IMR-90 (cell line): ENCODE measurements around the gene DOCK7. TPM values are rescaled to one million over a fixed set of nuclear protein-coding genes. Genes with fewer than 3 reads are reported as not detected.

Experiments used
- ATAC-seq: fragments of 200-7000 bp; cut with Tn5 transposase; 2 replicates; pipeline ENCODE4 v1.9.1; 2020; ENCODE audit warnings: low read depth, mild to moderate bottlenecking, moderate library complexity
- BruUV-seq: library from RNA; stranded (reverse); fragments of 400-500 nt; replicated peaks from 2 replicates; lab custom pipeline; 2021; lab: Mats Ljungman, UMichigan
- CTCF ChIA-PET: fragments of 300-600 bp; formaldehyde crosslinking; extraction: SDS; loops from one replicate; lab custom pipeline; 2021; ENCODE audit warnings: antibody characterized with exemption; lab: Yijun Ruan, JAX
- POLR2A ChIA-PET: fragments of 300-600 bp; sonication (Branson Sonifier 250); formaldehyde crosslinking; loops from one replicate; lab custom pipeline; 2022; ENCODE audit warnings: antibody characterized with exemption; ENCODE audit not compliant: unreplicated experiment; lab: Charles Lee
- DNase-seq: peaks from one replicate; pipeline ENCODE4 v3.0.0; 2013
- H2AFZ ChIP-seq: replicated peaks from 2 replicates; pipeline ENCODE3; 2013; ENCODE audit warnings: low read length, mild to moderate bottlenecking; ENCODE audit not compliant: poor library complexity
- H2AK5ac ChIP-seq: 2 replicates; pipeline ENCODE4 v1.6.1; 2013; ENCODE audit warnings: low read depth, low read length, inconsistent platforms
- H2AK9ac ChIP-seq: replicated peaks from 2 replicates; pipeline ENCODE3; 2013; ENCODE audit warnings: mild to moderate bottlenecking, low read depth, low read length, moderate library complexity; ENCODE audit not compliant: poor library complexity
- H2BK120ac ChIP-seq: 2 replicates; pipeline ENCODE4 v1.6.1; 2013; ENCODE audit warnings: low read depth, low read length, inconsistent platforms
- H2BK15ac ChIP-seq: 3 replicates; pipeline ENCODE4 v1.6.1; 2013; ENCODE audit warnings: low read depth, low read length, inconsistent platforms
- H2BK20ac ChIP-seq: 2 replicates; pipeline ENCODE4 v1.6.1; 2013; ENCODE audit warnings: low read depth, mild to moderate bottlenecking, inconsistent platforms, low read length, moderate library complexity
- H2BK5ac ChIP-seq: 2 replicates; pipeline ENCODE4 v1.6.1; 2013; ENCODE audit warnings: mild to moderate bottlenecking, low read depth, low read length, inconsistent platforms; ENCODE audit not compliant: poor library complexity, severe bottlenecking
- H3K14ac ChIP-seq: replicated peaks from 2 replicates; pipeline ENCODE4 v1.6.1; 2013; ENCODE audit warnings: low read depth, low read length, inconsistent platforms
- H3K18ac ChIP-seq: 2 replicates; pipeline ENCODE4 v1.6.1; 2013; ENCODE audit warnings: low read depth, low read length, control low read depth
- H3K23ac ChIP-seq: 2 replicates; pipeline ENCODE4 v1.6.1; 2013; ENCODE audit warnings: low read depth, low read length, inconsistent platforms
- H3K27ac ChIP-seq: 2 replicates; pipeline ENCODE4 v1.5.1; 2013; ENCODE audit warnings: mild to moderate bottlenecking, control low read depth, low read length; ENCODE audit not compliant: insufficient read depth
- H3K27me3 ChIP-seq: 2 replicates; pipeline ENCODE4 v1.6.1; 2013; ENCODE audit warnings: low read length; ENCODE audit not compliant: control insufficient read depth, insufficient read depth
- H3K36me3 ChIP-seq: 2 replicates; pipeline ENCODE4 v1.6.1; 2013; ENCODE audit warnings: low read length, mixed read lengths; ENCODE audit not compliant: control insufficient read depth, insufficient read depth
- H3K4ac ChIP-seq: 2 replicates; pipeline ENCODE4 v1.6.1; 2013; ENCODE audit warnings: low read depth, low read length, inconsistent platforms
- H3K4me1 ChIP-seq: 2 replicates; pipeline ENCODE4 v1.6.1; 2013; ENCODE audit warnings: low read length, mixed read lengths; ENCODE audit not compliant: control insufficient read depth, insufficient read depth
- H3K4me2 ChIP-seq: 2 replicates; pipeline ENCODE4 v1.6.1; 2013; ENCODE audit warnings: low read depth, mild to moderate bottlenecking, control low read depth, low read length, moderate library complexity
- H3K4me3 ChIP-seq: 2 replicates; pipeline ENCODE4 v1.5.1; 2013; ENCODE audit warnings: low read depth, mild to moderate bottlenecking, control low read depth, low read length, moderate library complexity; ENCODE audit not compliant: insufficient read depth
- H3K56ac ChIP-seq: 2 replicates; pipeline ENCODE4 v1.6.1; 2013; ENCODE audit warnings: low read length, inconsistent platforms; ENCODE audit not compliant: insufficient read depth; ENCODE audit errors: extremely low read depth
- H3K79me1 ChIP-seq, 2 experiments: 2 replicates each; pipeline ENCODE4 v1.6.1; 2013; ENCODE audit warnings: low read length in 2 of 2, inconsistent platforms in 1 of 2, low read depth in 1 of 2
- H3K9ac ChIP-seq: 2 replicates; pipeline ENCODE4 v1.6.1; 2013; ENCODE audit warnings: low read depth, low read length, control low read depth
- H3K9me1 ChIP-seq: 2 replicates; pipeline ENCODE4 v1.6.1; 2013; ENCODE audit warnings: low read length, inconsistent platforms; ENCODE audit not compliant: insufficient read depth
- H3K9me3 ChIP-seq: 2 replicates; pipeline ENCODE4 v1.6.1; 2013; ENCODE audit warnings: low read length; ENCODE audit not compliant: control insufficient read depth, insufficient read depth
- H4K20me1 ChIP-seq: 2 replicates; pipeline ENCODE4 v1.6.1; 2013; ENCODE audit warnings: low read length, inconsistent platforms; ENCODE audit not compliant: insufficient read depth
- H4K5ac ChIP-seq: 2 replicates; pipeline ENCODE4 v1.6.1; 2013; ENCODE audit warnings: mild to moderate bottlenecking, low read depth, low read length, control low read depth
- H4K8ac ChIP-seq, 2 experiments: 2 replicates each; pipeline ENCODE4 v1.6.1; 2013; ENCODE audit warnings: low read depth in 2 of 2, low read length in 2 of 2, control low read depth in 1 of 2, inconsistent platforms in 1 of 2
- H4K91ac ChIP-seq: 2 replicates; pipeline ENCODE4 v1.6.1; 2013; ENCODE audit warnings: low read depth, low read length, inconsistent platforms; ENCODE audit not compliant: insufficient read depth
- BHLHE40 ChIP-seq: fragments of 150-350 bp; IDR thresholded peaks from 2 replicates; pipeline ENCODE4 v1.6.1; 2016; ENCODE audit warnings: mild to moderate bottlenecking, low read depth, low read length
- CEBPB ChIP-seq: IDR thresholded peaks from 2 replicates; pipeline ENCODE4 v1.6.1; 2012; ENCODE audit warnings: low read depth, low read length, improper control_type of control experiment
- CHD1 ChIP-seq: IDR thresholded peaks from 2 replicates; pipeline ENCODE4 v1.6.1; 2012; ENCODE audit warnings: low read depth, low read length, improper control_type of control experiment
- FOS ChIP-seq: fragments of 150-350 bp; IDR thresholded peaks from 2 replicates; pipeline ENCODE4 v1.6.1; 2016; ENCODE audit warnings: low read depth, low read length
- MAFK ChIP-seq: IDR thresholded peaks from 2 replicates; pipeline ENCODE4 v1.6.1; 2012; ENCODE audit warnings: low read depth, low read length, improper control_type of control experiment
- MAZ ChIP-seq: IDR thresholded peaks from 2 replicates; pipeline ENCODE4 v1.6.1; 2012; ENCODE audit warnings: low read depth, mild to moderate bottlenecking, low read length, improper control_type of control experiment, moderate library complexity, borderline replicate concordance
- MXI1 ChIP-seq: IDR thresholded peaks from 2 replicates; pipeline ENCODE4 v1.6.1; 2012; ENCODE audit warnings: low read depth, mild to moderate bottlenecking, low read length, moderate library complexity, borderline replicate concordance
- NFE2L2 ChIP-seq: fragments of 150-350 bp; IDR thresholded peaks from 2 replicates; pipeline ENCODE4 v1.6.1; 2016; ENCODE audit warnings: low read depth, mild to moderate bottlenecking, low read length
- POLR2A ChIP-seq: IDR thresholded peaks from 2 replicates; pipeline ENCODE4 v1.6.1; 2012; ENCODE audit warnings: mild to moderate bottlenecking, low read depth, low read length
- RAD21 ChIP-seq: IDR thresholded peaks from 2 replicates; pipeline ENCODE4 v1.6.1; 2012; ENCODE audit warnings: low read length, improper control_type of control experiment
- RCOR1 ChIP-seq: IDR thresholded peaks from 2 replicates; pipeline ENCODE4 v1.6.1; 2012; ENCODE audit warnings: mild to moderate bottlenecking, low read length, improper control_type of control experiment; ENCODE audit not compliant: insufficient replicate concordance
- RFX5 ChIP-seq: IDR thresholded peaks from 2 replicates; pipeline ENCODE4 v1.8.0; 2012; ENCODE audit warnings: low read depth, mild to moderate bottlenecking, low read length, moderate library complexity
- SMC3 ChIP-seq: fragments of 150-350 bp; IDR thresholded peaks from 2 replicates; pipeline ENCODE4 v1.6.1; 2016; ENCODE audit warnings: low read depth, mild to moderate bottlenecking, antibody characterized with exemption, low read length, moderate library complexity
- WGBS, 2 experiments: methylation state at CpG; one replicate each; pipeline versions ENCODE4 v1.1.5 to v1.1.7; 2013; ENCODE audit warnings: missing lambda C conversion rate in 2 of 2; ENCODE audit not compliant: insufficient read length in 1 of 2; ENCODE audit errors: extremely low coverage in 2 of 2; 5-methylcytosine and 5-hydroxymethylcytosine counted together
- dilution Hi-C: fragments of 300-500 bp; cut with HindIII; formaldehyde crosslinking; loops from one replicate; pipeline ENCODE4 v1.14.3; 2018; ENCODE audit warnings: low sequenced_read_pairs; ENCODE audit not compliant: unreplicated experiment
- in situ Hi-C: fragments of 300-500 bp; cut with MboI; formaldehyde crosslinking; loops from 3 replicates; pipeline ENCODE4 v1.14.3; 2019; ENCODE audit warnings: low sequenced_read_pairs, inconsistent platforms, mixed read lengths
- intact Hi-C: fragments of 100-400 bp; cut with micrococcal nuclease; formaldehyde crosslinking; loops from 2 replicates; pipeline ENCODE4 v1.10.0; 2022
- polyA plus RNA-seq, 3 experiments: library from polyadenylated mRNA; depleted of rRNA; stranded (reverse); fragments of >200 nt; gene quantifications; 2 replicates each; pipeline ENCODE4 v1.2.3, GENCODE V29; 2012; ENCODE audit warnings: low replicate concordance in 1 of 3
- total RNA-seq: library from RNA; depleted of rRNA; stranded (reverse); fragments of >200 nt; gene quantifications from 2 replicates; pipeline ENCODE4 v1.2.3, GENCODE V29; 2012
- TF ChIP-seq, protein P1 (sequence below): fragments of 150-350 bp; IDR thresholded peaks from 2 replicates; pipeline ENCODE4 v1.6.1; 2016; ENCODE audit warnings: low read depth, mild to moderate bottlenecking, low read length, moderate library complexity, borderline replicate concordance
- TF ChIP-seq, protein P2 (sequence below): fragments of 150-350 bp; IDR thresholded peaks from 2 replicates; pipeline ENCODE4 v1.6.1; 2017; ENCODE audit warnings: mild to moderate bottlenecking, antibody characterized with exemption, low read length, low read depth
- TF ChIP-seq, protein P3 (sequence below): conservative IDR thresholded peaks from 2 replicates; pipeline ENCODE4 v1.5.1; 2012; ENCODE audit warnings: mild to moderate bottlenecking, low read depth, low read length, improper control_type of control experiment

The DOCK7 gene
- total and polyA plus RNA-seq, 2 of the 4 experiments (the other 2 are of a cell fraction): 38.0 to 97.7 TPM

DNA sequence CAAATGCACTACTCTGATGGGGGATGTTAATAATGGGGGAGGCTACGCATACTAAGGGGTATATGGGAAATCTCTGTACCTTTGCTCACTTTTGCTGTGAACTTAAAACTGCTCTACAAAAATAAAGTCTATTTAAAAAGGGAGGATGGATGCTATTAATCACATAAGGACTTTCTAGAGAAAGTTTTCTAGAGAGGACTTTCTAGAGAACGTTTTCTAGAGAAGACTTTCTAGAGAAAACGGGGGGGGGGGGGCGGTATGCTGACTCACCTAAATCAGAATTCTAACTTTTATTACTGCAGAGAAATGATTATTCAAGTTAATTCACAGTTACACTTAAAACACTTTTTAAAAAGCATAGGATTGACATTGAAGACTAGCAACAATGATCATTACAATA is 175.2 kb downstream of the DOCK7 start:
- Histone ChIP-seq H2AK9ac (no peak overlapping the region), H3K36me3 (peaks cover 12% of the 10 kb centered on the region)
- intact Hi-C loops: no loop called here

More for the DNA sequence above, 175.2 kb downstream of the DOCK7 start:
- H3K4me3 ChIP-seq: no peak overlapping the region
- dilution Hi-C loops (no loop called here), in situ Hi-C loops (no loop called here)
- no peak overlapping the region for H3K14ac ChIP-seq
- no peak overlapping the region for H4K5ac ChIP-seq
- H3K27ac ChIP-seq: no peak overlapping the region
- H3K4me1 ChIP-seq: no peaks in the 10 kb centered on the region
- no peak overlapping the region for H2AFZ ChIP-seq
- no peak overlapping the region for H4K91ac ChIP-seq
- WGBS, 2 experiments: no CpG with 5 or more reads among the region's 4 CpGs
- H3K79me1 ChIP-seq: peaks cover 0 to 18% of the 10 kb centered on the region in 2 experiments; a peak in 3 of 4 replicates
- H2BK5ac ChIP-seq: no peak overlapping the region
- no peak overlapping the region for H3K4ac ChIP-seq
- no peak overlapping the region for H3K18ac ChIP-seq
- no peaks in the 10 kb centered on the region for H3K9me3 ChIP-seq
- H3K56ac ChIP-seq: no peak overlapping the region
- ATAC-seq (no peak), DNase-seq (no peak)
- no peak overlapping the region for H2BK15ac ChIP-seq
- no peaks in the 10 kb centered on the region for H3K9me1 ChIP-seq
- POLR2A ChIA-PET: interaction anchor here (0.6 kb wide), 1 partner anchor 389 kb away, joined by 3 read pairs; no protein-coding TSS in a partner anchor
- no peak overlapping the region for H2AK5ac ChIP-seq
- no peak overlapping the region for H2BK20ac ChIP-seq
- BruUV-seq: no TSS peak
- H3K9ac ChIP-seq: no peak overlapping the region
- H4K8ac ChIP-seq: no peak overlapping the region
- H4K20me1 ChIP-seq: no peaks in the 10 kb centered on the region
- H3K4me2 ChIP-seq: no peak overlapping the region
- H2BK120ac ChIP-seq: no peak overlapping the region
- CTCF ChIA-PET: interaction anchor here (0.6 kb wide), 1 partner anchor 234 kb away, joined by 7 read pairs; no protein-coding TSS in a partner anchor
- no peak overlapping the region for H3K23ac ChIP-seq
- H3K27me3 ChIP-seq: no peaks in the 10 kb centered on the region
- TF ChIP-seq, protein P1, sequence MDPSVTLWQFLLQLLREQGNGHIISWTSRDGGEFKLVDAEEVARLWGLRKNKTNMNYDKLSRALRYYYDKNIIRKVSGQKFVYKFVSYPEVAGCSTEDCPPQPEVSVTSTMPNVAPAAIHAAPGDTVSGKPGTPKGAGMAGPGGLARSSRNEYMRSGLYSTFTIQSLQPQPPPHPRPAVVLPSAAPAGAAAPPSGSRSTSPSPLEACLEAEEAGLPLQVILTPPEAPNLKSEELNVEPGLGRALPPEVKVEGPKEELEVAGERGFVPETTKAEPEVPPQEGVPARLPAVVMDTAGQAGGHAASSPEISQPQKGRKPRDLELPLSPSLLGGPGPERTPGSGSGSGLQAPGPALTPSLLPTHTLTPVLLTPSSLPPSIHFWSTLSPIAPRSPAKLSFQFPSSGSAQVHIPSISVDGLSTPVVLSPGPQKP: no peak
- TF ChIP-seq CHD1 (no peak), FOS (no peak), NFE2L2 (no peak), MXI1 (no peak), RAD21 (no peak), RFX5 (no peak), CEBPB (no peak), SMC3 (no peak), MAZ (no peak), MAFK (no peak), POLR2A (no peak), BHLHE40 (no peak), RCOR1 (no peak)
- TF ChIP-seq, protein P2, sequence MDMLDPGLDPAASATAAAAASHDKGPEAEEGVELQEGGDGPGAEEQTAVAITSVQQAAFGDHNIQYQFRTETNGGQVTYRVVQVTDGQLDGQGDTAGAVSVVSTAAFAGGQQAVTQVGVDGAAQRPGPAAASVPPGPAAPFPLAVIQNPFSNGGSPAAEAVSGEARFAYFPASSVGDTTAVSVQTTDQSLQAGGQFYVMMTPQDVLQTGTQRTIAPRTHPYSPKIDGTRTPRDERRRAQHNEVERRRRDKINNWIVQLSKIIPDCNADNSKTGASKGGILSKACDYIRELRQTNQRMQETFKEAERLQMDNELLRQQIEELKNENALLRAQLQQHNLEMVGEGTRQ: no peak
- TF ChIP-seq, protein P3, sequence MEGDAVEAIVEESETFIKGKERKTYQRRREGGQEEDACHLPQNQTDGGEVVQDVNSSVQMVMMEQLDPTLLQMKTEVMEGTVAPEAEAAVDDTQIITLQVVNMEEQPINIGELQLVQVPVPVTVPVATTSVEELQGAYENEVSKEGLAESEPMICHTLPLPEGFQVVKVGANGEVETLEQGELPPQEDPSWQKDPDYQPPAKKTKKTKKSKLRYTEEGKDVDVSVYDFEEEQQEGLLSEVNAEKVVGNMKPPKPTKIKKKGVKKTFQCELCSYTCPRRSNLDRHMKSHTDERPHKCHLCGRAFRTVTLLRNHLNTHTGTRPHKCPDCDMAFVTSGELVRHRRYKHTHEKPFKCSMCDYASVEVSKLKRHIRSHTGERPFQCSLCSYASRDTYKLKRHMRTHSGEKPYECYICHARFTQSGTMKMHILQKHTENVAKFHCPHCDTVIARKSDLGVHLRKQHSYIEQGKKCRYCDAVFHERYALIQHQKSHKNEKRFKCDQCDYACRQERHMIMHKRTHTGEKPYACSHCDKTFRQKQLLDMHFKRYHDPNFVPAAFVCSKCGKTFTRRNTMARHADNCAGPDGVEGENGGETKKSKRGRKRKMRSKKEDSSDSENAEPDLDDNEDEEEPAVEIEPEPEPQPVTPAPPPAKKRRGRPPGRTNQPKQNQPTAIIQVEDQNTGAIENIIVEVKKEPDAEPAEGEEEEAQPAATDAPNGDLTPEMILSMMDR: no peak
